Measurements from ENCODE around the gene SMARCA4. TPM values are rescaled to one million over a fixed set of nuclear protein-coding genes. Genes with fewer than 3 reads are reported as not detected.
"Not testable (repeated sequence)": the region's sequence is repeated elsewhere in the genome, so short reads cannot be mapped to it uniquely, and the experiment has no call there.

Gene SMARCA4
- total RNA-seq, 1 donor from 2014 or later = 111 TPM

- intact Hi-C loops (cut with micrococcal nuclease) = loop anchor here (1.0 kb wide), 2 partner anchors 32 to 57 kb away; partner anchors contain the start of gene CARM1
Observed at GRCh38 chr19:10928563-10929401, 32.0 kb upstream of the SMARCA4 start, which contains the start of the genes TIMM29 and YIPF2. Gene TIMM29, plus strand, starts transcription at chr19:10928811. Its CDS starts 12 bp downstream, at chr19:10928823. Gene YIPF2, minus strand, starts transcription at chr19:10928639. Its CDS starts 229 bp downstream, at chr19:10928410.

GRCh38 chr19:10929402-10929794 lies 31.4 kb upstream of the SMARCA4 start:
- intact Hi-C loops (cut with micrococcal nuclease) = no loop called here

- intact Hi-C loops (cut with micrococcal nuclease) = no loop called here
Observed at GRCh38 chr19:10935371-10936059, 25.3 kb upstream of the SMARCA4 start.

DNA sequence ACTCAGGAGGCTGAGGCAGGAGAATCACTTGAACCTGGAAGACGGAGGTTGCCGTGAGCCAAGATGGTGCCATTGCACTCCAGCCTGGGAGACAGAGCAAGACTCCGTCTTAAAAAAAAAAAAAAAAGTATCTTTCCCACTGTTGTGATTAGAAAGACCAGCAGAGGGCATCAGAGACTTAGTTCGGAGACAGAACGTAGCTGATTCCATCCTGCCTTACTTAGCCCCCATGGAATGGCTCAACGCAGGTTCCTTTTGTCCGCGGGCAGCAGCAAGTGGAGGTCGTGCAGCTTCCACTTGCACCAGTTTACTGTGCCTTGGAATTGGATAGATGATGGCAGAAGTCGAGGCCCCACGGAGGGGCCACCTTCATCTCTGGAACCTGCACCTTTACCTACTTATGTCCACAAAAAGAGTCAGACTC lies 24.2 kb upstream of the SMARCA4 start:
- intact Hi-C loops (cut with micrococcal nuclease) = no loop called here

DNA sequence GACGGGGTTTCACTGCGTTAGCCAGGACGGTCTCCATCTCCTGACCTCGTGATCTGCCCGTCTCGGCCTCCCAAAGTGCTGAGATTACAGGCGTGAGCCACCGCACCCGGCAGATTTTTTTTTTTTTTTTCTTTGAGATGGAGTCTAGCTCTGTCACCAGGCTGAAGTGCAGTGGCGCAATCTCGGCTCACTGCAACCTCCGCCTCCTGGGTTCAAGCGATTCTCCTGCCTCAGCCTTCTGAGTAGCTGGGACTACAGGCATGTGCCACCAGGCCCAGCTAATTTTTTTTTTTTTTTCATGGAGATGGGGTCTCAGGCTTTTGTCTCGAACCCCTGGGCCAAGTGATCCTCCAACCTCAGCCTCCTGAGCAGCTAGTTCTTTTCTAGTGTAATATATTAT lies 19.2 kb upstream of the SMARCA4 start:
- intact Hi-C loops (cut with micrococcal nuclease) = loop anchor here (10.0 kb wide), 1 partner anchor 263 kb away; no protein-coding TSS in a partner anchor

DNA sequence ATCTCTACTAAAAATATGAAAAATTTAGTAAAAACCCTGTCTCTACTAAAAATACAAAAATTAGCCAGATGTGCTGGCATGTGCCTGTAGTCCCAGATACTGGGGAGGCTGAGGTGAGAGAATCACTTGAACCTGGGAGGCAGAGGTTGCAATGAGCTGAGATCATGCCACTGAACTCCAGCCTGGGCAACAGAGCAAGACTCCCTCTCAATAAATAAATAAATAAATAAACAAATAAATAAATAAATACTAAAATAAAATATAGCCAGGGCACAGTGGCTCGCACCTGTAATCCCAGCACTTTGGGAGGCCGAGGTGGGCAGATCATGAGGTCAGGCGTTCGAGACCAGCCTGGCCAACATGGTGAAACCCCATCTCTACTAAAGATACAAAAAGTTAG lies 17.4 kb upstream of the SMARCA4 start:
- intact Hi-C loops (cut with micrococcal nuclease) = loop anchor here (10.0 kb wide), 1 partner anchor 261 kb away; no protein-coding TSS in a partner anchor

GRCh38 chr19:10945264-10945663 lies 15.6 kb upstream of the SMARCA4 start:
- intact Hi-C loops (cut with micrococcal nuclease) = loop anchor here (10.0 kb wide), 1 partner anchor 260 kb away; no protein-coding TSS in a partner anchor

- intact Hi-C loops (cut with micrococcal nuclease) = loop anchor here (10.0 kb wide), 1 partner anchor 258 kb away; no protein-coding TSS in a partner anchor
Observed at GRCh38 chr19:10946958-10947657, 13.7 kb upstream of the SMARCA4 start.

DNA sequence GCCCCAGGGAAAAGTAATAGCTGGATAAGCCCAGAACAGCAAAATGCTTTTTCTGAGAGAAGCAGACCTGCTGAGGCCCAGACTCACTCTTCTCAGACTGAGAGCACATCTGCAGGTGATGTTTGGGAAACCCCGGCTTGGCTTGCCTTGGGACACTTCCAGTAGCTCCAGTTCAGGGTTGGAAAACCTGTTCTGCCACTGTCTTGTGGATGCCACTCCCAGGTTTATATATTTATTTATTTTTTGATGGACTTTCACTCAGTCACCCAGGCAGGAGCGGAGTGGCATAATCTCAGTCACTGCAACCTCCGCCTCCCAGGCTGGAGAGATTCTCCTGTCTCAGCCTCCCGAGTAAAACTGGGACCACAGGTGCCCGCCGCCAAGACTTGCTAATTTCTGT lies 8.0 kb upstream of the SMARCA4 start:
- intact Hi-C loops (cut with micrococcal nuclease) = no loop called here

DNA sequence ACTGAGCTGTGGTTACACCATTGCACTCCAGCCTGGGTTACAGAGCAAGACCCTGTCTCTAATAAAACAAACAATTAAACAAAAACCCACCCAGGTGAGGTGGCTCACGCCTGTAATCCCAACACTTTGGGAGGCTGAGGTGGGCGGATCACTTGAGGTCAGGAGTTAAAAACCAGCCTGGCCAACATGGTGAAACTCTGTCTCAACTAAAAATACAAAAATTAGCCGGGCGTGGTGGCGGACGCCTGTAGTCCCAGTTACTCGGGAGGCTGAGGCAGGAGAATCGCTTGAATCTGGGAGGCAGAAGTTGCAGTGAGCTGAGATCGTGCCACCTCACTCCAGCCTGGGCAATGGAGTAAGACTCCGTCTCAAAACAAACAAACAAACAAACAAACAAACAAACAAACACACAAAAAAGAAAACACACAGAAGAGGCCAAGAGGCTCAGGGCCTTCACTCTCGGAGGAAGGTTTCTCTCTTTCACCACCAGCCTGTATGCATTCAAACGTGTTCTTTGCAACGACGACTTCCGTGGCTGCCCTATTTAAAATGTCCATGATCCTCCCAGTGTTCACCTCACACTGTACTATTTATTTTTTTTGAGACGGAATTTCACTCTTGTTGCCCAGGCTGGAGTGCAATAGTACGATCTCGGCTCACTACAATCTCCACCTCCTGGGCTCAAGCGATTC lies 1.4 kb upstream of the SMARCA4 start:
- intact Hi-C loops (cut with micrococcal nuclease) = not testable (repeated sequence)

GRCh38 chr19:10961073-10961860 lies 437 bp downstream of the SMARCA4 start:
- intact Hi-C loops (cut with micrococcal nuclease) = loop anchor here (1.0 to 2.0 kb wide), 2 partner anchors 128 to 474 kb away; partner anchors contain the start of genes LDLR, ODAD3 and PRKCSH

GRCh38 chr19:10962863-10963262 lies 2.0 kb downstream of the SMARCA4 start:
- intact Hi-C loops (cut with micrococcal nuclease) = no loop called here

DNA sequence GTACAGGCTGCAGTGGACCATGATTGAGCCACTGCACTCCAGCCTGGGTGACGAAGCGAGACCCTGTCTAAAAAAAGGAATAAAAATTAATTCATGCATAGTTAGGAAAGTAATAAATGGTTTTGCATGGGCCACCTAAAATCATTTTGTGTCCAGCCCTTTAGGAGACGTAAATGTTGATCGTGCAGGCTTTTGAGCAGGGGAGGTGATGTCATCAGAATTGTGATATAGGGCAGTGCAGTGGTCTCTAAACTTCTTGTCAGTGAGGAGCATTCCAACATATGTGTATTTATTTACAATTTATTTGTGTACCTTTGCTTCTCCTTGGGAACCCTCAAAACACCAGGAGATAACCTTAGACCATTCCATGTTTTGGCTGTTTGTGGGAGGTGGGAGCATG lies 3.0 kb downstream of the SMARCA4 start:
- intact Hi-C loops (cut with micrococcal nuclease) = no loop called here

DNA sequence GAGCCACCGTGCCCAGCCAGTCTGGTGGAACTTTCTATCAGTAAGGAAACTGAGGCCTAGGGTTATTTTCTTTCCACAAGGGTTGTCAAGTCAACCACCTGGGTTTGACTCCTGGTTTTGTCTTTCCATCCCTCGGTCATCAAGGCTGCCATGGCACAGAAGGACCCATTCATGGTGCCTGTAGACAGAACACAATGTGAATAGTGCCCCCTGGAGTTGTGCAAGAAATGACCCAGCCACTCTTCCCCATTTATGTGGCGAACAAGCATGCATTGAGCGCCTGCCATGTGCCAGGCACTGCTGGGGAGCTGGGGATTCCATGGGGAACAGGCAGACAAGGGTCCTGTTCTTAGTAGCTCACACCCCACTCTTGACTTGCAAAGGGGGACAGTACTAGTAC lies 4.1 kb downstream of the SMARCA4 start:
- intact Hi-C loops (cut with micrococcal nuclease) = no loop called here

GRCh38 chr19:10965398-10965797 lies 4.6 kb downstream of the SMARCA4 start:
- intact Hi-C loops (cut with micrococcal nuclease) = no loop called here

DNA sequence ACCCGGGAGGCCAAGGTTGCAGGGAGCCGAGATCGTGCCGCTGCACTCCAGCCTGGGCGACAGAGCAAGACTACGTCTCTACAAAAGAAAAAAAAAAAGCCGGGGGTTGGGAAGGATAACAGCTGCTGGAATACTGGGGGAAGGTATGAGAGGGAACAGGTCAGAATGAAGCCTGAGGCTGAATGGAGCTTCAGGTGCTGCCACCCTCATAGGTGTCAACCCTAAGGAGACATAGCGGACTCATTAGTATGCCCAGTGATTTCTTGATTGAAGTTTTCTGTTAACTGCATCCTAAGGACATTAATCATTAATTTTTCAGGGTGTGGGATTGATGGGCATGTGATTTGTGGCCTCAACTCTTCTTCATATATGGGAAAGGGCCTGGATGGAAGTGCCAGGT lies 6.0 kb downstream of the SMARCA4 start:
- intact Hi-C loops (cut with micrococcal nuclease) = no loop called here

DNA sequence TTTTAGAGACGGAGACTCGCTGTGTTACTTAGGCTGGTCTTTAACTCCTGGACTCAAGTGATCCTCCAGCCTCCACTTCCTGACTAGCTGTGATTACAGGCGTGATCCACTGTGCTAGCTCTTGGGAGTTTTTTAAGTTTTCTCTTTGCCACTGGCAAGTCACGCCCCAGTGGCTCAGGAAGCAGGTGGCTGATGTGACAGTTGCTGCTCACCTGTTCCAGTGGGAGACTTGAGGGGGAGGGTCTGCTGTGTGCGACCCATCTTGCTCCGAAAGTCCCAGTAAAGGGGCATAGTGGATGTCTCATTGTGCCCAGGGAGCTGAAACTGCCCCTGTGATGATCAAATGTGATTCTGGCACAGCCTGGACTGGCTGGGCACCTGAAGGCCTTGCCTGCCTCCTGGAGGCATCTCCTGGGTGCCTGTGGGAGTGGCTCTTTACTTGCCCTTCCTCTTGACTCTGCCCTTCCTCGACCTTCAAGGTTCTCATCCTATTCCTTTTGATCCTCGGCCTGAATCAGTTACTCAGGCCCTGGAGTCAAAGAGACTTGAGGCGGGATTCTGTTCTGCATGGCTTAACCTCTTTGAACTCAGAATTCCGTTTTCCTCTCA lies 7.8 kb downstream of the SMARCA4 start:
- intact Hi-C loops (cut with micrococcal nuclease) = no loop called here

GRCh38 chr19:10971107-10971726 lies 10.4 kb downstream of the SMARCA4 start:
- intact Hi-C loops (cut with micrococcal nuclease) = no loop called here

All from T-helper 2 cell treated with Interferon-gamma antibody and Interleukin-4, amounts not matched to agents 100 ng/mL and 5 ng/mL, for 36 hours (primary cell).